Daoy (cell line): Measurements from ENCODE around the gene ATRNL1. TPM values are rescaled to one million over a fixed set of nuclear protein-coding genes. Genes with fewer than 3 reads are reported as not detected.

Experiments used
- DNase-seq: peaks from one replicate; pipeline ENCODE4 v3.0.0-alpha.2; 2015; ENCODE audit warnings: low read depth
- total RNA-seq: library from RNA; depleted of rRNA; stranded (reverse); fragments of >200 nt; shearing (Covaris generic); gene quantifications from 2 replicates; pipeline ENCODE4 v1.2.3, GENCODE V29; 2014; rRNA removed

ATRNL1 gene, protein sequence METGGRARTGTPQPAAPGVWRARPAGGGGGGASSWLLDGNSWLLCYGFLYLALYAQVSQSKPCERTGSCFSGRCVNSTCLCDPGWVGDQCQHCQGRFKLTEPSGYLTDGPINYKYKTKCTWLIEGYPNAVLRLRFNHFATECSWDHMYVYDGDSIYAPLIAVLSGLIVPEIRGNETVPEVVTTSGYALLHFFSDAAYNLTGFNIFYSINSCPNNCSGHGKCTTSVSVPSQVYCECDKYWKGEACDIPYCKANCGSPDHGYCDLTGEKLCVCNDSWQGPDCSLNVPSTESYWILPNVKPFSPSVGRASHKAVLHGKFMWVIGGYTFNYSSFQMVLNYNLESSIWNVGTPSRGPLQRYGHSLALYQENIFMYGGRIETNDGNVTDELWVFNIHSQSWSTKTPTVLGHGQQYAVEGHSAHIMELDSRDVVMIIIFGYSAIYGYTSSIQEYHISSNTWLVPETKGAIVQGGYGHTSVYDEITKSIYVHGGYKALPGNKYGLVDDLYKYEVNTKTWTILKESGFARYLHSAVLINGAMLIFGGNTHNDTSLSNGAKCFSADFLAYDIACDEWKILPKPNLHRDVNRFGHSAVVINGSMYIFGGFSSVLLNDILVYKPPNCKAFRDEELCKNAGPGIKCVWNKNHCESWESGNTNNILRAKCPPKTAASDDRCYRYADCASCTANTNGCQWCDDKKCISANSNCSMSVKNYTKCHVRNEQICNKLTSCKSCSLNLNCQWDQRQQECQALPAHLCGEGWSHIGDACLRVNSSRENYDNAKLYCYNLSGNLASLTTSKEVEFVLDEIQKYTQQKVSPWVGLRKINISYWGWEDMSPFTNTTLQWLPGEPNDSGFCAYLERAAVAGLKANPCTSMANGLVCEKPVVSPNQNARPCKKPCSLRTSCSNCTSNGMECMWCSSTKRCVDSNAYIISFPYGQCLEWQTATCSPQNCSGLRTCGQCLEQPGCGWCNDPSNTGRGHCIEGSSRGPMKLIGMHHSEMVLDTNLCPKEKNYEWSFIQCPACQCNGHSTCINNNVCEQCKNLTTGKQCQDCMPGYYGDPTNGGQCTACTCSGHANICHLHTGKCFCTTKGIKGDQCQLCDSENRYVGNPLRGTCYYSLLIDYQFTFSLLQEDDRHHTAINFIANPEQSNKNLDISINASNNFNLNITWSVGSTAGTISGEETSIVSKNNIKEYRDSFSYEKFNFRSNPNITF (N-terminal part only)
- 5.1 and 7.1 TPM in 2 replicates for total RNA-seq

DNA sequence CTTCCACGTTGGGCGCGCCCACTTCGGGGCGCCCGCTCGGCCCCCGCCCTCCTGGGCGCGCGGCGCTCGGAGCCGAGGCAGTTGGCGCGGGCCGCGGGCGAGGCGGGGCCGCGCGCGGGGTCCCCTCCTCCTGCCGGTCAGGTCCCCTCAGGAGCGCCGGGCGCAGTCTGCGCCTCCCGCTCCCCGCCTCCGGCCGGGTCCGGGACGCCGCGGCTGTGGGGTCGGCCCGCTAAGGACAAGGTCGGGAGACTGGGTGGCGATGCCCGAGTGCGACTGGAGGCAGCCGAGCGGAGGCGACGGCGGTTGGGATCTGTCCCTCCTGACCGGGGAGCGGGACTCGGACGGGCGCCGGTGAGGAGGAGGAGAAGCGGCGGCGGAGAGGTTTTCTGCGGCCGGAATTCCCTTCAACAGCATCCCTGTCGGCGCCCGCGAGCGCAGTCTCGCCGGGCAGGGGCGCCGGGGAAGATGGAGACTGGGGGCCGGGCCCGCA, at the start of gene ATRNL1:
Gene ATRNL1, plus strand, starts transcription at position 80 of the 490 bp plus-strand sequence. Its CDS starts 386 bp downstream, at position 466.
- peak; percentile 59 for DNase-seq

DNA sequence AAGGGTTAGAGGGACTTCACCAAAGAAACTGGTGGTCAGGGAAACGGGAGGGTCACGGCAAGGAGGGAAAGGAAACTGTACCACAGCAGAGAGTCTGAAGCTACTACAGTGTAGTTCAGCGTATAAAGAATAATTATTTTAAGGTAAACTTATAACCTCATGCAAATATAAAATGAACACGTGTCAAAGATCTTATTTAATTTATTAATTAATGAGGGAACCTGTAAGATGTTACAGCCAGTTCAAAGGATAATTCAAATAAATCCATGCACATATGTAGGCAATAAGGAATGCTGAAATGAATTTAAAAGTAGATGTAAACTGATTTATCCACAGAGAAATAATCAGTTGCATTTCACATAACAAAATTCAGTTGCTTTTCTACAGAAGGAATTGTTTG, 49.4 kb upstream of the ATRNL1 start:
- no peak for DNase-seq

DNA sequence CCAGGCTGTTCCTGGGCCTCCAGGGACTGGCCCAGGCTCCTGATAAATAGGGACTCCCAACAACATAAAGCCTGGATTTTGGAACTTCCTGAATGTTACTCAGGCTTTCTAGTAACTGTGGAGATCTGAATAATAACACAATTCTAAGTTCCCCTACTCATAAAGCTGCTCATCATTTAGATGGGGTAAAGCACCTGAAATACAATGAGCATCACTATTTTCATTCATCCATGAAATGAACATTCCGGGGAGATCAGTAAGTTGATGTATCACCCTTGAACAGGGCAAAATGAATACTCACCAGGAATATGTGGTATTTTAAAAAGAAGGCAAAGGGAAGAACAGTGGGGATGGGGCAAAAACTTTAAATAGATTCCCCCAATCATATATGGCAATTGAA, 48.3 kb upstream of the ATRNL1 start:
- no peak for DNase-seq

DNA sequence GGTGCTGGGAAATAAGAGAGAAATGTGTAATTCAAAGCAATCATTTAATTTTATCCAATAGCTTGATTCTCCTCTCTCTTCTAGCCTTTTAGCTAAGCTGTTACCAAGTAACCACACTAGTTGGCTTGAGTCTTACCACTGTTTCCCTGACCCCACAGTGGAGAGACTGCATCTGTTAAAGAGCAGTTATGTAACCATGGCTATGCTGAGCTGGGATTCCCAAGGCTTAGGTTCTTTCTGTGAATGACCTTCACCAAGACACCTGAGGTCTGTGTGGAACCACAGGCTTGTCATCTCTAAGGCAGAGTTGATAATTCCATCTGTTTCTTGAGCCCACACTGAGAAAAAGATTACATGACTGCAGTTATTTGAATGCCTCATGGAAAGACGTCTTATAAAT, 47.7 kb upstream of the ATRNL1 start:
- DNase-seq, result no peak

DNA sequence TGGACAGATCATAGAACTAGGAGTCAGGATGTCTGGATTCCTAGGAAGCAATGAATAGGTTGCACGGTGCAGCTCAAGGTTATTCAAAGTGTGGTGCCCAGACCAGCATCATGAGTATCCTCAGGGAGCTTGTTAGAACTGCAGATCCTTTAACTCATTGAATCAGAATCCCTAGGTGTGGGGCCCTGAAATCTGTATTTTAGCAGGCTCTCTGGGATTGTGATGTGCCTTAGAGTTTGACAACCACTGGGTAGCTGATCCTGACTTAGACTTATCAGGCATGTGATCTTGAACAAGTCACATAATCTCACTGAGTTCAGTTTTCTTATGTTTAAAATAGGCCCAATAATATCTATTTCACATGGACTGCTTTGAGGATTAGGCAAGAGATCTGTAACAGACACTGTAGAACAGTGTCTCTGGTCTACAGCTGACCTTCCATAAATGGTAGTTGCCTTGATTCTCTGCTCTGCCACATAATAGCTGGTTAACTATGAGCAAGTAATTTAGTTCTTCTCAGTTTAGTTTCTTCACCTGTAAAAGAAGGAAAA, 46.4 kb upstream of the ATRNL1 start:
- no peak for DNase-seq

DNA sequence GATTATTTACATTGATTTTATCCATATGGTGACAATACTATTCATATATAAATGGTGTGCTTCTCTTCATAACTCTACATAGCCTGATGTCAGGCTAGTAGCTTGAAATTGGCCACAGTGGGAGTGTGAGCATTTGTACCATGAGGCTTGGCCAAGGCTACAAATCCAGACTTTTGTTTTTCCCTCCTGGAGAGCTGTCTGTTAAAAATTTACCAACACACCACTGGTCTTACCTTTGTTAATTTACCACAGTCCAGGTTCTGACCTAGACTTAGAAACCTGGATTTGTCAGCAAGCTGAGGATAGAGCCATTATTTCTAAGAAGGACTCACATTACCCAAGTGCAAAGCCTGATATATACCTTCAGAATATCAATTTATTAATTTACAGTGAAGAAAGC, 45.5 kb upstream of the ATRNL1 start:
- no peak for DNase-seq

DNA sequence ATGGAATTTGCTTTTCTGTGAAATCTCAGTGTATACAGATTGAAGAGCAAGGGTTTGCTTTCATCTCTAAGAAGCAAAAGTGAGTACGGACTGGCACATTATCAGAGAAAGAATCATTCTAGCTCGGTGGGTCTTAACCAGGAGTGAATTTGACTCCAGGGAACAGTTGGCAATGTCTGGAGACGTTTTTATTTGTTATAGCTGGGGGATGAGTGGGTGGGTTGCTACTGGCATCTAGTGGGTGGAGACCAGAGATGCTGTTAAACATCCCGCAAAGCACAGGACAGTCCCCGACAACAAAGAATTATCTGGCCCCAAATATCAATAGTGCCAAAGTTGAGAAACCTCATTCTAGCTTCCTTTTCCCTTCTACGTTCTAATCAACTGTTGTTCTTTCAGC, 43.8 kb upstream of the ATRNL1 start:
- DNase-seq, result no peak

DNA sequence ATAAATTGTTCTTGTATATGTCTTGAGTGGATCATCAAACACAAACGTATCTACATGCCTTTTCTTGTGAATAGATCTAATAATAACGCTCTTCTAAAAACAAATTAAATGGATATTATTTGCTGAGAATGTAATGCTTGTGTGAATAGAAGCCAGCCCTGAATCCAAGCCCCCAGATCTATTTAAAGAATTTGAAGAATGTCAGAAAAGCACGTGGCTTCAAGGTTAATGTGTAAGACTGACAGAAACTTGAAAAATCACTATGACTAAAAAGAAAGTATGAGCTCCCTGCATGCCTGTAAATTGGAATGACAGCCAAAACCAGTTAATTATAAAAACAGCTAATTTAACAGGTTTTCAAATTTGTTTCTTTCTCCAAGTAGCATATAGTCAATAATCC, 43.2 kb upstream of the ATRNL1 start:
- DNase-seq, result no peak

DNA sequence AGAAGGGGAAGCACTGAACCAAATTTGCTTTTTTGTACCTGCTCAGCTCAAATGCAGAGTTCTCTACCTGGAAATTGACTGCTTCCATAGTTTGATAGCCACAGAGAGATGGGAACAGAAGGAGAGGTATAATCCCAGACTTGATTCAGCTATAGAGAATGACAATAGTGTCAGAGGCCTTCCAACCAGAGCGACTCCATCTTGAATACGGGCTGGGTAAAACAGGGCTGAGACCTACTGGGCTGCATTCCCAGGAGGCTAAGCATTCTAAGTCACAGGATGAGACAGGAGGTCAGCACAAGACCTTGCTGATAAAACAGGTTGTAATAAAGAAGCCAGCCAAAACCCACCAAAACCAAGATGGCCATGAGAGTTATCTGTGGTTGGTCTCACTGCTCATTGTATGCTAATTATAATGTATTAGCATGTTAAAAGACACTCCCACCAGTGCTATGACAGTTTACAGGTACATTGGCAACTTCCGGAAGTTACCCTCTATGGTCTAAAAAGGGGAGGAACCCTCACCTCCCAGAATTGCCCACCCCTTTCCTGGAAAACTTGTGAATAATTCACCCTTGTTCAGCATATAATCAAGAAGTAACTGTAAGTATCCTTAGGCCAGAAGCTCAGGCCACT, 42.7 kb upstream of the ATRNL1 start:
- DNase-seq, result no peak

DNA sequence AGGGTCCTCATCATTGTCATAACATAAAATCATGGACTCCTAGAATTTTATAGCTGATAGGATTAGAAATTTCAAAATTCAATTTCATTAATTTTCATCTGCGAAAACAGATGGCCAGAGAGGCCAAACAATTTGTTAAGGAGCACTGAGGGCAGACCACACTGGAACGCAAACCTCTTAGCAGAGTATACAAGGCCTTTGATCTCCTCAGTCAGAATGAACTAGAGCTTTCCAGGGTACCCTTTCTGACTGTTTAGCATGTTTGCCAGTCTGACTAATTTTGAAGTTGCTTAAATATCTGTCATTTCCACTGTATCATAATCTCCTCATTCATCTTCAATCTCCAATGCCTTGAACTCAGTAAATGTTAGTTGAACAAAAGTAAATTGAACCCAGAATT, 41.9 kb upstream of the ATRNL1 start:
- no peak for DNase-seq

DNA sequence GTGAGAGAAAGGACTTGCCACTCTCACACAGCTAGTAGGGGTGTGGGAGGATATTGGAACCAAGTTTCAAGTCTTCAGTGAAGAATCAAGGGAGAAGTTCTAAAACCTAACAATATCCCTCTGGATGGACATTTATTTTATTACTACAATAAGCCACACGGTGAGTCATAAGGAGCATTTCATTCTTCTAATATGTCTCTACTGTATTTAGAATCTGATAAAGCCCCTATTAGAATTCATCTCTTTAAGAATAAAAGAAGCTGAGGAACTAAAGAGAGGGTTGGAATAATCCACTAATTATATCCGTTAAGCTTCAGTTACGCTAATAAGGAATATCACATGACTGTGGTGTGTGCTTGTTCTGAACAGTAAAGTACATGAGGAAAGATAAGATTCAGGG, 40.9 kb upstream of the ATRNL1 start:
- DNase-seq, result no peak

DNA sequence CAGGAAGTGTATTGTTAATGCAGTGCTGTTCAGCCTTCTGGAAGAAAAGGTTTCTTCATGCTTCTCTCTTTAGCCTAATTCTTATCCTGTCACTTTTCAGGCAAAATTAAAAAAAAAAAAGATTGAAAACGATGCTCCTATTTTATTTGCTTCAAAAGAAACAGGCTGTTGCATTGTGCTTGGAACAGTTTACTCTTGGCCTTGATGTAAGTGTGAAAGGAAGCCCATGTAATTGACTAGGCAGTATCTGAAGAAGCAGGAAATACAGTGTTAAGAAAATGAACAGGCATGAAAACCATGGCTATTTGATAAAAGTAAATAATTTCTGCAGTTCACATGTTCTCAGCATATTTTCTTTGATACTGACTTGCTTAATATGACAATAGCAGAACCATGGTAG, 40.4 kb upstream of the ATRNL1 start:
- no peak for DNase-seq

DNA sequence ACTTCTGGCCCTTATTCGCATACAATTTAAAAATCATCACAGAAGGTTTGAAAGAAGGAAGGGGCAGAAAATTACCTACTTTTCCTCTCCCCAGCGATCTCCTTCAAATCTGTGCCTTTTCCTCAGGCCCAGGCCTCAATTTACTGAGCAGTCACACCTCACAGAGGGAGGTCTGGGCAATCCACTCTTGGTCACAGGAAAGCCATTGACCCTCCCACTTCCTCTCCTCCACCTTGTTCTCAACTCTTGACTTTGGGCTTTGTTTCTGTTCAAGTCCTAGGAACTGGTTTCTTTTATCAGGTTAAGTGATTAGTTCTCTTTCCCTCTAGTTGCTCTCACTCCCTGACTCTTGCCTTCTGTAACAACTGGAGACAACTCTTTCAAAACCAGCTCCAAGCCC, 37.0 kb upstream of the ATRNL1 start:
- no peak for DNase-seq

DNA sequence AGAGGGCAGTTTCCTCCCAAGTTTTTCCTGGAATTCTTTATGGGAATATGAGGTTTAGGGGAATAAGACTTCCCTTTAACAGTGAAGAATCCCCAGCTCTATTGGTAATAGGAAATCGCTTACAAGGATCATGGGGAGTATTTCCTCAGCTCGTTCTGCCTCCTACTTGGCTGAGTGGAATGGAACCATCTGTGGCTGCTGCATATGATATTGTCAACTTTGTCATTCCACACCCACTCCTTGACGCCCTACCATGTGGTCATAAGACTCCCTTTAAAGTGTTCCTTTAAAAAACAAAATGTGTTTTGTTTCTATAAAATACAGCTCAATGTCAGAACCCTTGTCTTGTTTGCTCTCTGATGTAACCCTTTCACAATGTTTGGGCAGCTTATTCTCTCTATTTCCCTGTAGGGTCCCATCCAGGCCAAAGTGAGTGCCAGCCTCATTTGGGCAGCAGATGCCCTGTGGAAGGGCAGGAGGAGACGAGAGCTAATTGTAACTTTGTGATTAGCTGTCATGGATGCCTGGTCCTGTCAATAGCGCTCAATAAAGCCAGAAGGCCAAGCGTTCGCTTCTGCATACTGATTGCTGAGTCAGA, 33.8 kb upstream of the ATRNL1 start:
- no peak for DNase-seq

DNA sequence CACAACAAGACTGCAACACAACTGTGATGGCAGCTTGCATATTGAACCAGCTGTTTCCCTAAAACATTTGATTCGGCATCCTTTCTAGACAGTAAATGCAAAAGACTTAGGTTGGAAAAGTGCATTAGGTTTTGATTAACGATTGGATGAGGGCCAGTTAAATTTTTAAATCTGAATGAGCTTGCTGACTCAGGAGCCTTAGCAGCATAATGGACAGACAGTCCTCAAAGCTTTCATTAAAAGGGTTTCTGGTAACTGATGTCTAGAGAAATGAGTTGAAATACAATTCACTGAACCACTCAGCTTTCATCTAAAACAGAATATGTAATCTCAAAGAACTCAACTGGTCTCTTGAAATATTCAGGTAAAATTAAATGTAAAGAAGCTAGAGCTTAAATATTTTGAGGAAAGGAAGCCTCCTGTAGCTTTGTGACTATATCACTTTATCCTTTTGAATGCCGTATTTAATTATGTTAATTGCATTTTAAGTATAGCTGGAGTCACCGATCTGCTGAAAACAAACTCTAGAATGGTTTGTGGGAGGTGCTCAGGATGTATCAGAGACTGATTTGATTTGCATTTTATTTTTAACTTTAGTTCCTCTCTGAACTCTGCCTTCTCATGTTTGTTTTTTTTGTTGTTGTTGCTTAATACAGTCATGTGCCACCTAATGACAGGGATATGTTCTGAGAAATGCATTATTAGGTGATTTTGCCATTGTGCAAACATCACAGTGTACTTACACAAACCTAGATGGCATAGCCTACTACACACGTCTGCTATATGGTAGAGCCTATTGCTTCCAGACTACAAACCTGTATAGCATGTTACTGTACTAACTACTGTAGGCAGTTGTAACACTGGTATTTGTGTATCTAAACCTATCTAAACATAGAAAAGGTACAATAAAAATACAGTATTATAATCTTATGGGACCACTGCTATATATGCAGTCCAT, 29.2 kb upstream of the ATRNL1 start:
- no peak for DNase-seq

DNA sequence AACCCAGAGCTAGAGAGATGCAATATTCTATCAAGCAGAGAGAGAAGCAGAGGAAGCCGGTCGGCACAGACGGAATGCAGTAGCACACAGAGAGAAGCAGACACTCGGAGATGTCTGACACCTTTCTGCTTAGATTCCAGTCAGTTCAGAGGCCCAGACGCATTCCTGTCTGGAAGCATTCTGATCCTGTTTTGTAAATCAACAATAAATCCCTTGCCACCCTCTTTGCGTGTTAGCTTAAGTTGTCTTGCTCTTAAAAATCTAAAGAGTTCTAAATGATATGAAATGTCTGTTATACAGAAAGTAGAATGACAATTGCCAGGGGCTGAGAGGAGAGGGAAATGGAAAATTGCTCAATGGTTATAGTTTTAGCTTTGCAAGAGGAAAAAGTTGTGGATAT, 27.4 kb upstream of the ATRNL1 start:
- no peak for DNase-seq

DNA sequence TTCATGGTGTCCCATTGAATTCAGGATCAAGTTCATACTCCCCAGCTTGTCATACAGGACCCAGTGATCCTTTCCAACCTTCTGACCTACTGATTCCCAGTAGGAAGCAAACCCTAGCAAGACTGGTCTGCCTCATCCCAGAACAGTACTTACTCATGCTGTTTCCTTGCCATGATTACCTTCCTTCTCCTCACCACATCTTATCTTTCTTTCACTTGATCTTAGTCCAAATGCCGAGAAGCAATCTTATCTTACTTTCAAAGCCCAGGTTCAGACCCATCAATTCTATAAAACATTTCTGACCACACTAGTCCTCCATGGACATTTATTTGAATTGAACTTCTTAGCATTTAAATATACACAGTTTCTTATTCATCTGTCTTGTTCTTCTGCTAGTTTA, 26.6 kb upstream of the ATRNL1 start:
- no peak for DNase-seq

DNA sequence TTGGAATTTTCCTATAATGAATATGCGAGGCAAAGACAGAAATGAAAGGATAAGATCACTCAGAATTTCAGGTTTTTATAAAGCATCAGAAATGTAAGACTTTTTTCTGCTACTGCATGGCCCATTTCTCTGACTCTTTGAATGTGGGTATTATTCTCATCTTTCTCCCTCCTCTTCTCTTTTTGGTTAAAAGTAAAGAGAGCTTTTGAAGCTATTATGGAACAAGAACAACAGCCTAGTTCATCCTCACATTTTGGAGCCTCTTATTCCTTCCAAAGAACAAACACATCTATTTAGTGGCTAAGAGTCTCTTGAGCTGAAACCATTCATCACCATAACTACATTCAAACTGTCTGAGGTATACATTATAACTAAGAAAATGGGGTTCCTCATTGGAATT, 19.4 kb upstream of the ATRNL1 start:
- no peak for DNase-seq

DNA sequence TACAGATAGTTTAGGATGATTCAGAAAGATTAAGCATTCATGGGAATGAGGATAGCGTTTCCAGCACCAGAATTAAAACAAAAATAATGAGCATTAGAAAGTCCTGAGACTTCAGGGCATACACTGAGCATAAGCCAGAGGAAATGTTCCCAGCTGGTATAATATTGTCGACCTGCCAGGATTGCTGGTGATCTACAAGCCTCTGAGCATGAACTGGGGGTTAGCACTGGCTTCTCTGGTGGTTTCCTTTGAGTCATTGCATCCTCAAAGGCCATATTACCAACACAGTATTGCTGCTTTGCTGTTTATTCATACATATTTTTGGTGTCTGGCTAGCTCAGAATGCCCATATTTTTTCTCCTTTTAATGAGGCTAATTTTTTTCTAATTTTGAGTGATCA, 10.7 kb upstream of the ATRNL1 start:
- peak; percentile 39 for DNase-seq
